ENCODE measurements around the gene COL4A2. TPM values are rescaled to one million over a fixed set of nuclear protein-coding genes. Genes with fewer than 3 reads are reported as not detected.
"Not testable (repeated sequence)": the region's sequence is repeated elsewhere in the genome, so short reads cannot be mapped to it uniquely, and the experiment has no call there.

COL4A2 gene
- total RNA-seq, 1 donor, result 0.21 TPM

DNA sequence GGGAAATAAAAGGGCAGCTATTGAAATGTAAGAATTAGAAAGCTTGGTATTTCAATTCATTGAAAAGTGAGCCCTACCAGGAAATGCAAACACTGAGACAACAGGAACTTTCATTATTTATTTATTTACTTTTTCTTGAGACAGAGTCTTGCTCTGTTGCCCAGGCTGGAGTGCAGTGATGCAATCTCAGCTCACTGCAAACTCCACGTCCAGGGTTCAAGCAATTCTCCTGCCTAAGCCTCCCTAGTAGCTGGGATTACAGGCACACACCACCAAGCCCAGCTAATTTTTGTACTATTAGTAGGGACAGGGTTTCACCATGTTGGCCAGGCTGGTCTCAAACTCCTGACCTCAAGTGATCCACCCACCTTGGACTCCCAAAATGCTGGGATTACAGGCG, 225.2 kb downstream of the COL4A2 start:
- not testable (repeated sequence) for H3K9me3 ChIP-seq (ENCODE audit: low read depth, low read length); H3K27me3 ChIP-seq (ENCODE audit: insufficient read depth, low read length); H3K4me3 ChIP-seq (ENCODE audit: low read length)
- H3K4me1 ChIP-seq (ENCODE audit: insufficient read depth, low read length), result peaks cover 77% of the 10 kb centered on the region

- Histone ChIP-seq H3K4me3 (ENCODE audit: low read length) (no peak overlapping the region), H3K4me1 (ENCODE audit: insufficient read depth, low read length) (peaks cover 76% of the 10 kb centered on the region), H3K9me3 (ENCODE audit: low read depth, low read length) (no peaks in the 10 kb centered on the region), H3K27me3 (ENCODE audit: insufficient read depth, low read length) (no peaks in the 10 kb centered on the region)
Observed at GRCh38 chr13:110533771-110534670, 226.9 kb downstream of the COL4A2 start.

GRCh38 chr13:110535526-110535925, 228.4 kb downstream of the COL4A2 start:
- Histone ChIP-seq H3K4me1 (ENCODE audit: insufficient read depth, low read length) (peaks cover 72% of the 10 kb centered on the region), H3K27me3 (ENCODE audit: insufficient read depth, low read length) (no peaks in the 10 kb centered on the region), H3K9me3 (ENCODE audit: low read depth, low read length) (no peaks in the 10 kb centered on the region), H3K4me3 (ENCODE audit: low read length) (no peak overlapping the region)

GRCh38 chr13:110536006-110536693, 229.1 kb downstream of the COL4A2 start:
- Histone ChIP-seq H3K27me3 (ENCODE audit: insufficient read depth, low read length) (no peaks in the 10 kb centered on the region), H3K9me3 (ENCODE audit: low read depth, low read length) (no peaks in the 10 kb centered on the region), H3K4me1 (ENCODE audit: insufficient read depth, low read length) (peaks cover 67% of the 10 kb centered on the region), H3K4me3 (ENCODE audit: low read length) (no peak overlapping the region)

GRCh38 chr13:110538632-110539031, 231.5 kb downstream of the COL4A2 start:
- Histone ChIP-seq H3K4me1 (ENCODE audit: insufficient read depth, low read length) (peaks cover 43% of the 10 kb centered on the region), H3K27me3 (ENCODE audit: insufficient read depth, low read length) (no peaks in the 10 kb centered on the region), H3K4me3 (ENCODE audit: low read length) (no peak overlapping the region), H3K9me3 (ENCODE audit: low read depth, low read length) (no peaks in the 10 kb centered on the region)

GRCh38 chr13:110539894-110540293, 232.8 kb downstream of the COL4A2 start:
- no peaks in the 10 kb centered on the region for H3K9me3 ChIP-seq (ENCODE audit: low read depth, low read length)
- no peak overlapping the region for H3K4me3 ChIP-seq (ENCODE audit: low read length)
- no peaks in the 10 kb centered on the region for H3K27me3 ChIP-seq (ENCODE audit: insufficient read depth, low read length)
- H3K4me1 ChIP-seq (ENCODE audit: insufficient read depth, low read length), result peaks cover 37% of the 10 kb centered on the region

DNA sequence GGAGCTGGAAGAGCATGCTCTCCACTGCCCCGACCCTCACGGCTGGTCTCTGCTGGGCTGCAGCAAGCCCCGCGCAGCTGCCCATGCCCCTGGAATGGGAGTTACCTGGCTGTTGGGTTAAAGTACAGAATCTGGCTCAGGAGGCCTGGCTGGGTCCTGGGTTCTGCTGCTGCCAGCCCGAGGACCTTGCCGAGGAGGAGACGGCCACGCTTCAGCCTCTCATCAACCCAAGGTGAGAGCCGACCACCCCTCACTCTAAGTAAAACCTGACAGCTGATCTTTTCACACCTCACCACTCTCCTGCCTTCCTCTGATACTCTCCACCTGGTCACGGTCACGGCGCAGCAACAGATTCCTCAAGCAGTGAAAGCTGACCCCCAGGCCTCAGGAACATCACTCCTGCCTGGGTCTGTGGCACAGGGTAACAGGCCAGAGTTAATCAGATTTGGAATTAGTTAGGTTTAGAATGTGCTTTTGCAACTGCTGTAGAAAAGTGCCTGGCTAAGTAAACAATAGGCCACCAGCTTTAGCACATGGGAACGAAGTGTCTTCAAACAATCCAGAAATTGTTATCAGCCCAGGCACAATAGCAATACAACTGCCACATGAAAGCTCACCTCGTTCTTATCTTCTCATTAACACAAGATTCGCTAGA, 233.9 kb downstream of the COL4A2 start:
- Histone ChIP-seq H3K27me3 (ENCODE audit: insufficient read depth, low read length) (no peaks in the 10 kb centered on the region), H3K4me3 (ENCODE audit: low read length) (no peak overlapping the region), H3K4me1 (ENCODE audit: insufficient read depth, low read length) (peaks cover 26% of the 10 kb centered on the region), H3K9me3 (ENCODE audit: low read depth, low read length) (no peaks in the 10 kb centered on the region)

- Histone ChIP-seq H3K4me1 (ENCODE audit: insufficient read depth, low read length) (peaks cover 22% of the 10 kb centered on the region), H3K27me3 (ENCODE audit: insufficient read depth, low read length) (no peaks in the 10 kb centered on the region), H3K4me3 (ENCODE audit: low read length) (no peak overlapping the region), H3K9me3 (ENCODE audit: low read depth, low read length) (no peaks in the 10 kb centered on the region)
Observed at GRCh38 chr13:110541526-110541920, 234.4 kb downstream of the COL4A2 start.

- Histone ChIP-seq H3K4me1 (ENCODE audit: insufficient read depth, low read length) (peaks cover 16% of the 10 kb centered on the region), H3K9me3 (ENCODE audit: low read depth, low read length) (no peaks in the 10 kb centered on the region), H3K27me3 (ENCODE audit: insufficient read depth, low read length) (no peaks in the 10 kb centered on the region), H3K4me3 (ENCODE audit: low read length) (no peak overlapping the region)
Observed at GRCh38 chr13:110542169-110542796, 235.2 kb downstream of the COL4A2 start.

GRCh38 chr13:110546378-110546777, 239.3 kb downstream of the COL4A2 start:
- Histone ChIP-seq H3K27me3 (ENCODE audit: insufficient read depth, low read length) (no peaks in the 10 kb centered on the region), H3K4me3 (ENCODE audit: low read length) (no peak overlapping the region), H3K4me1 (ENCODE audit: insufficient read depth, low read length) (no peaks in the 10 kb centered on the region), H3K9me3 (ENCODE audit: low read depth, low read length) (no peaks in the 10 kb centered on the region)

DNA sequence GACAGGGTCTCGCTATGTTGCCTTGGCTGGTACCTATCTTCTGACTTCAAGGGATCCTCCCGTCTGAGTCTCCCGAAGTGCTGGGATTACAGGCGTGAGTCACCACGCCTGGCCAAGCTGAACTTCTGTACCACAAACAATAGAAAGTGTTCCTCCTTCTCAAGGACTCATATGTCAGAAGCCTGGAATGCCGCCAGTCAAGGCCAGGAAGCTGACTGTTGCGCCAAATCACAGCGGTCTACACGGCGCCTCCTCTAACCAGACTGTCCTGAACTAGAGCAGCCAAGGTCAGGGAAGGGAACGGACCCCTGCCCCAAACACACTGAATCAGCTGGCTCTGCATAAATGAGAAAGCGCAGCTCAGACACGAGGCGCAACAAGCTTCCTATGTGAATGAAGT, 239.8 kb downstream of the COL4A2 start:
- H3K9me3 ChIP-seq (ENCODE audit: low read depth, low read length), result no peaks in the 10 kb centered on the region
- H3K4me1 ChIP-seq (ENCODE audit: insufficient read depth, low read length), result no peaks in the 10 kb centered on the region
- no peaks in the 10 kb centered on the region for H3K27me3 ChIP-seq (ENCODE audit: insufficient read depth, low read length)
- no peak overlapping the region for H3K4me3 ChIP-seq (ENCODE audit: low read length)

- no peak overlapping the region for H3K4me3 ChIP-seq (ENCODE audit: low read length)
- no peaks in the 10 kb centered on the region for H3K27me3 ChIP-seq (ENCODE audit: insufficient read depth, low read length)
- no peaks in the 10 kb centered on the region for H3K4me1 ChIP-seq (ENCODE audit: insufficient read depth, low read length)
- H3K9me3 ChIP-seq (ENCODE audit: low read depth, low read length), result no peaks in the 10 kb centered on the region
Observed at GRCh38 chr13:110548891-110549794, 242.1 kb downstream of the COL4A2 start.

DNA sequence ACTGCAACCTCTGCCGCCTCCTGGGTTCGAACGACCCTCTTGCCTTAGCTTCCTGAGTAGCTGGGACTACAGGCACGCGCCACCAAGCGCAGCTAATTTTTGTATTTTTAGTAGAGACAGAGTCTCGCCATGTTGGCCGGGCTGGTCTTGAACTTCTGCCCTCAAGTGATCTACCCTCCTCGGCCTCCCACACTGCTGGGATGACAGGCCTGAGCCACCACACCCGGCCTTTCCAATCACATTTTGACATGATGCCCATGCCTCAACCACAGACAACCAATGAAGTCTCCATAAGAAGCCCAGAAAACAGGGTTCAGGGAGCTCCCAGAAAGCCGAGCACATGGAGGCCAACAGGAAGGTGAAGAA, 242.7 kb downstream of the COL4A2 start:
- no peak overlapping the region for H3K4me3 ChIP-seq (ENCODE audit: low read length)
- H3K27me3 ChIP-seq (ENCODE audit: insufficient read depth, low read length), result no peaks in the 10 kb centered on the region

GRCh38 chr13:110551284-110551683, 244.2 kb downstream of the COL4A2 start:
- no peaks in the 10 kb centered on the region for H3K9me3 ChIP-seq (ENCODE audit: low read depth, low read length)
- no peaks in the 10 kb centered on the region for H3K27me3 ChIP-seq (ENCODE audit: insufficient read depth, low read length)
- peaks cover 11% of the 10 kb centered on the region for H3K4me1 ChIP-seq (ENCODE audit: insufficient read depth, low read length)
- no peak overlapping the region for H3K4me3 ChIP-seq (ENCODE audit: low read length)

More for the DNA sequence above, 242.7 kb downstream of the COL4A2 start:
- no peaks in the 10 kb centered on the region for H3K9me3 ChIP-seq (ENCODE audit: low read depth, low read length)
- no peaks in the 10 kb centered on the region for H3K4me1 ChIP-seq (ENCODE audit: insufficient read depth, low read length)
